Activated T-helper 2 cell treated with anti-CD3 and anti-CD28 coated beads, Interferon-gamma antibody, Interleukin-2, Interleukin-4, amounts not matched to agents 10 μg/mL and 5 μg/mL and 100 μg/mL, durations not matched to agents 14 hours and 24 hours and 36 hours (primary cell): ENCODE data around the gene FADS1. TPM values are rescaled to one million over a fixed set of nuclear protein-coding genes. Genes with fewer than 3 reads are reported as not detected.
A peak's percentile ranks its signal among the peaks of the same experiment; 100 is the strongest.

Experiments
- DNase-seq: peaks from one replicate; pipeline ENCODE4 v3.0.0; 2021; ENCODE audit warnings: low spot score
- H3K27ac Mint-ChIP-seq: one replicate; pipeline ENCODE4 v1.8.0; 2021; ENCODE audit warnings: mixed read lengths
- H3K27me3 Mint-ChIP-seq: one replicate; pipeline ENCODE4 v1.8.0; 2021; ENCODE audit warnings: low read depth, mixed read lengths
- H3K36me3 Mint-ChIP-seq: one replicate; pipeline ENCODE4 v1.8.0; 2021; ENCODE audit warnings: low read depth, mixed read lengths
- H3K4me1 Mint-ChIP-seq: one replicate; pipeline ENCODE4 v1.8.0; 2021; ENCODE audit warnings: low read depth, mixed read lengths
- H3K4me3 Mint-ChIP-seq: one replicate; pipeline ENCODE4 v1.8.0; 2021; ENCODE audit warnings: low read depth, mild to moderate bottlenecking, moderate library complexity, mixed read lengths
- H3K9me3 Mint-ChIP-seq: one replicate; pipeline ENCODE4 v1.8.0; 2021; ENCODE audit warnings: mixed read lengths
- intact Hi-C: fragments of 100-400 bp; cut with micrococcal nuclease; formaldehyde crosslinking; loops from one replicate; pipeline ENCODE4 v1.15.1; 2023
- total RNA-seq: library from RNA; stranded (reverse); gene quantifications from 2 replicates; pipeline ENCODE4 v1.2.3, GENCODE V29; 2022

FADS1 gene
- total RNA-seq, 1 donor from 2014 or later, result 116 TPM

DNA sequence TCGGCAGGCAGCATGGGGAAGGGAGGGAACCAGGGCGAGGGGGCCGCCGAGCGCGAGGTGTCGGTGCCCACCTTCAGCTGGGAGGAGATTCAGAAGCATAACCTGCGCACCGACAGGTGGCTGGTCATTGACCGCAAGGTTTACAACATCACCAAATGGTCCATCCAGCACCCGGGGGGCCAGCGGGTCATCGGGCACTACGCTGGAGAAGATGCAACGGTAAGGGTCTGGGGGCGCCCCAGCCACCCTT is 11.5 kb upstream of the FADS1 start:
- H3K9me3 Mint-ChIP-seq, result no peaks in the 10 kb centered on the region
- H3K4me1 Mint-ChIP-seq, result peaks cover 49% of the 10 kb centered on the region
- peak overlapping the region; percentile 95 for H3K27ac Mint-ChIP-seq
- peaks cover 49% of the 10 kb centered on the region for H3K36me3 Mint-ChIP-seq
- no peak for DNase-seq
- H3K4me3 Mint-ChIP-seq, result peak overlapping the region; percentile 97
- intact Hi-C loops, result loop anchor here (1.0 kb wide), 2 partner anchors 12 to 31 kb away; no protein-coding TSS in a partner anchor
- H3K27me3 Mint-ChIP-seq, result no peaks in the 10 kb centered on the region

DNA sequence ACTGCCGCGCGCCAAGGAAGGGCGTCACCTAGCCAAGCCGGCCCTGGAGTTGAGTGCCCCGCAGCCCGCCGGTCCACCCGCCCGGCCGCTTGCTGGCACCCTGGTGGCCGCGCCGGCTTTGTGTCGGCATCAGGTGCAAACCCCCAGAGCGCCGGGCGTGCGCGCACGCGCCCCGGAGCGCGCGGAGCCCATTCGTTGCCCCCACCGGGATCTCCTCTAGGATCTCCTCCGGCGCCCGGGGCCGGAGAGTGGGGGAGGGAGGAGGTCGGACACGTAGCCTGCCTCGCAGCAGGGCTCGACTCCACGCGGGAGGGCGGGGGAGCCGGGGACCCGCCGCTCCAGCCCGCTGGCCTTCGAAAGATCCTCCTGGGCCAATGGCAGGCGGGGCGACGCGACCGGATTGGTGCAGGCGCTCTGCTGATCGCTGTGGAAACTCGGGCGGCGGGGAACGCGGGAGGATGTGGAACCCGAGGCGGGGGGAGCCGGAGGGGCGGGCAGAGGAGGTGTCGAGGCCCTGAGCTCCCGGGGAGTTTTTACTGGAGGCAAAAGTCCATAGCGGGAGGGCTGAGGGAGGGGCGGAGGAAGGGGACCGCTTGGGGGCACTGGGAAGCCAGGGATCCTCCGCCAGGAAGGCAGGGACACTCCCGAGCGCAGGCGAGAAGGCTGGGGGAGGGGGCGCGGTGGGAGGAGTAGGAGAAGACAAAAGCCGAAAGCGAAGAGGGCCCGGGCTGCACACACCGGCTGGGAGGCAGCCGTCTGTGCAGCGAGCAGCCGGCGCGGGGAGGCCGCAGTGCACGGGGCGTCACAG is 11.0 kb upstream of the FADS1 start, which contains the start of gene FADS2:
Gene FADS2 (plus strand): TSS at position 730 of the 808 bp plus-strand sequence. CDS start 91 bp downstream, outside the sequence.
- H3K27me3 Mint-ChIP-seq, result no peaks in the 10 kb centered on the region
- peaks cover 44% of the 10 kb centered on the region for H3K4me1 Mint-ChIP-seq
- H3K9me3 Mint-ChIP-seq, result no peaks in the 10 kb centered on the region
- H3K4me3 Mint-ChIP-seq, result peak within 1 kb of the TSS; percentile 97
- peak within 1 kb of the TSS; percentile 95 for H3K27ac Mint-ChIP-seq
- peak; percentile 91 for DNase-seq
- H3K36me3 Mint-ChIP-seq, result peaks cover 45% of the 10 kb centered on the region
- intact Hi-C loops, result loop anchor here (1.0 kb wide), 2 partner anchors 11 to 30 kb away; no protein-coding TSS in a partner anchor

DNA sequence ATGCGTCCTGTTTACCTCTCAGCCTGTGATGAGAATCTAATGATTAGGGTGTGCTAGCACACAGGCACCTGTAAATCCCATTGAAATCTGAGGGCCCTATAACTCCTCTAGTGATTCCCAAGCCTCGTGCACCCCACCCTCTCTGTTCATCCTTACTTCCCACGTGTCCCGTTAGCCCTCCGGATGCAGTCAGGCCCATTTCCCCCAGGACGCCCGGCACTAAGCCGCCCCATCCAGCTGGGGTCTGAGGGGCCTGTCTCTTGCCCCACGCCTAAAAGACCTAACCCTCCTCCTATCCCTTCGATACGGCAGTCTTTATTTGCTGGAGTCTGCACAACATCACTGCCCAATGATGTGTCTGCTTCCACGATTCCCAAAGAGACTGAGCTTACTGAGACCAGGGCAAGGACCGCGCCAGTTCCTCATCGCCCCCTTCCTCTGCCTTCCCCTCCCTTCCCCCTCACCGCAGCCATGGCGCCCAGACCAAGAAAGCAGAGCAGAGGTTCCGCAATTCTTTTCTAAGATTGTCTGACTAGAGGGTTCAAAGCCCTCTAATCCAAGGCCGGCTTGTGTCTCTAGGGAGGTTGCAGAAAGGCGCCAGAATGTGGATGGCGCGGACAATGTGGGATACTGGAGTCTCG is 10.2 kb upstream of the FADS1 start:
- intact Hi-C loops, result no loop called here
- Mint-ChIP-seq H3K4me1 (peaks cover 38% of the 10 kb centered on the region), H3K27ac (peak overlapping the region; percentile 95), H3K27me3 (no peaks in the 10 kb centered on the region), H3K4me3 (peak overlapping the region; percentile 97), H3K9me3 (no peaks in the 10 kb centered on the region), H3K36me3 (peaks cover 39% of the 10 kb centered on the region)
- no peak for DNase-seq

DNA sequence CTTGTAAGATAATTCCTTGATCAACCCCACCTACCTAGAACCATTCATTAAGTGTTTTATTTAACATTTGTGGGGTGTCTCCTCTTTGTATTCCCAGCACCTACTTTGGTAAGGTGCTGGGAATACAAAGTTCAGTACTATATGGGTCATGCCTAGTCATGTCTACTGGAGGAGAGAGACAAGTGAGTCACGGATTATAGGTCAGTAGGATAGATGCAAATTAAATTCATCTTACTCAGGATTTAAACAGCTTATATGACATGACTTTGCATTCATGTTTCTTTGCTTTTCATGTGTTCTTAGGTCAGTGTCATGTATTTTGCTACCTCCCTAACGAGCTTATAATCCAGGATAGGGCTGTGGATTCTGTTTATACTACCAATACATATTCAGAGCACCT is 3.4 kb upstream of the FADS1 start:
- DNase-seq, result no peak
- no peak overlapping the region for H3K4me3 Mint-ChIP-seq
- intact Hi-C loops, result no loop called here
- no peaks in the 10 kb centered on the region for H3K9me3 Mint-ChIP-seq
- peaks cover 7% of the 10 kb centered on the region for H3K4me1 Mint-ChIP-seq
- no peaks in the 10 kb centered on the region for H3K27me3 Mint-ChIP-seq
- H3K27ac Mint-ChIP-seq, result no peak overlapping the region
- H3K36me3 Mint-ChIP-seq, result peaks cover 10% of the 10 kb centered on the region

DNA sequence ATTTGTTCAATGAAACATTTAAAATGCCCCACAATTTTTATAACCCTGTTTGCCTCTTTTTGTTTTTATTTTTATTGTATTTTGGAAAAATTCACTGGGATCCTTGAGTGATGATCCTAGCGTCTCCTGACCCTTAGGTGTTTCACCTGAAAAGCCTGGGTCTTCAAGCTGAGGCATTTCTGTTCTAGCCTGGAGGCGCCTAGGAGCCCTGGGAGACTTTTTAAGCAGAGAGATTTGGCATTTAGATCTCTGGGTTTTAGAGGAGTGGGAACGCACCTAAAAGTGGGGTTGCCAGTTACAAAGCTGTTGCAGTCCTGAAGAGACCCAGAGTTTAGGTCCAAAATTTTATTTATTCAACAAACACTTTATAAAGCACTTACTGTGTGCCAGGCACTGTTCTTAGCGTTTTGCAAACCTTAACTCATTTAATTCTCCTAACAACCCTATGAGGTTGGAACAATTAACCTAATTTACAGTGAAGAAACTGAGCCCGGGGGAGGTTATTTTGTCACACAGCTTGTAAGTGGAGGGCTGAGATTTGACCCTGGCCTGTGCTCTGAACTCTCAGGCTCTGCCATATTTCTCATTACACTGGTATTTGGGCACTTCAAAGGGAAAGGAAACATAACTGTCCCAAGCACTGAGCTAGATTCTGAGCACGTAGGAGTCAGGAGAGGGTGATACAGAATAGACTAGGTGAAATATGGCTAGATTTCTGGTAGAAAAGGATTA is 834 bp upstream of the FADS1 start:
- H3K27me3 Mint-ChIP-seq, result no peaks in the 10 kb centered on the region

DNA sequence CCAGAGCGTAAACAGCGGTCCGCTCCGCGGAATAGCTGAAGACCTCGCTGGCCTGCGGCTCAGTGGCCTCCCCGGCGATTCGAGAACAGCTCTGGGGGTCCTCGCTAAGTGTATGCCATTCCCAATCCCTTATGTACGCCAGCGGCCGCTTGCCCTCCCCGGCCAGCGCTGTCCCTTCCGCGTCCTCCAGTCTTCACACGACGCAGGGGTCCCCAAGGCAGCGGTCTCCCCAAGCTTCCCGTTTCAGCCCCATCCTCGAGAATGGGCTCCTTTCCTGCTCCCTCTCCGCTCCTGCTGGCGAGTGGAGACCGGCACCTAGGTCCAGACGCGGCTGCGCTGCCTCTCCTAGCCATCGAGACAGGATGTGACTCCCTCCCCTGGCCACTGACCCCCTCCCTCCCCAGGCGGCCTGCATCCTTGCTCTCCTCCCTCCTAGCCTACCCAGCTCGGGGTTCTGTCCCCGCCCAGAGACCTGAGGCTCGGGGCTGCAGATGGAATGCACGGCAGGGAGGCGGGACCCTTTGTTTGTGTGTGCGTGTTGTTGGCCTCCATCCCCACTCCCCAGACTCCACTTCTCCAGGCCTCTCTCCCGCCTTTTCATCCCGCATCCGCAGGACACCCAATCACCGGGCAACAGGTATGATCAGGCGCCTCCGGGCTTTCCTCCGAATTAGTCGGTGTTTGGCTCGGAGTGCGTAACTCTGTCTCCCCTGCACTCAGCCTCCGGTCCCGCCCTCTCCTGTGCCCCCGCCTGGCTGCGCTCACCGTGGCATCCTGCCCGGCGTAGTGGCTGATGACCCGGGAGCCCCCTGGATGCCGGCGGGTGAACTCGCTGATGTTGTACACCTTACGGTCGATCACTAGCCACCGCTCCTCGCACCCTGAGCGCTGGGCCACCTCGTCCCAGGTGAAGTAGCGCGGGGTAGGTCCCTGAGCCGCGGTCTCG is 740 bp downstream of the FADS1 start:
- H3K27me3 Mint-ChIP-seq, result no peaks in the 10 kb centered on the region
- peaks cover 22% of the 10 kb centered on the region for H3K4me1 Mint-ChIP-seq
- H3K9me3 Mint-ChIP-seq, result no peaks in the 10 kb centered on the region
- H3K36me3 Mint-ChIP-seq, result peaks cover 46% of the 10 kb centered on the region
- peak overlapping the region; percentile 96 for H3K27ac Mint-ChIP-seq
- intact Hi-C loops, result loop anchor here (1.0 to 2.0 kb wide), 5 partner anchors 12 to 829 kb away; partner anchors contain the start of genes FADS2, FEN1 and TMEM258
- H3K4me3 Mint-ChIP-seq, result peak overlapping the region; percentile 99
- DNase-seq, result peak; percentile 62

More for the DNA sequence above, 834 bp upstream of the FADS1 start:
- Mint-ChIP-seq H3K4me3 (peak overlapping the region; percentile 99), H3K4me1 (peaks cover 19% of the 10 kb centered on the region), H3K27ac (peak overlapping the region; percentile 12), H3K36me3 (peaks cover 32% of the 10 kb centered on the region), H3K9me3 (no peaks in the 10 kb centered on the region)
- no peak for DNase-seq
- intact Hi-C loops, result loop anchor here (2.0 kb wide), 1 partner anchor 831 kb away; no protein-coding TSS in a partner anchor

DNA sequence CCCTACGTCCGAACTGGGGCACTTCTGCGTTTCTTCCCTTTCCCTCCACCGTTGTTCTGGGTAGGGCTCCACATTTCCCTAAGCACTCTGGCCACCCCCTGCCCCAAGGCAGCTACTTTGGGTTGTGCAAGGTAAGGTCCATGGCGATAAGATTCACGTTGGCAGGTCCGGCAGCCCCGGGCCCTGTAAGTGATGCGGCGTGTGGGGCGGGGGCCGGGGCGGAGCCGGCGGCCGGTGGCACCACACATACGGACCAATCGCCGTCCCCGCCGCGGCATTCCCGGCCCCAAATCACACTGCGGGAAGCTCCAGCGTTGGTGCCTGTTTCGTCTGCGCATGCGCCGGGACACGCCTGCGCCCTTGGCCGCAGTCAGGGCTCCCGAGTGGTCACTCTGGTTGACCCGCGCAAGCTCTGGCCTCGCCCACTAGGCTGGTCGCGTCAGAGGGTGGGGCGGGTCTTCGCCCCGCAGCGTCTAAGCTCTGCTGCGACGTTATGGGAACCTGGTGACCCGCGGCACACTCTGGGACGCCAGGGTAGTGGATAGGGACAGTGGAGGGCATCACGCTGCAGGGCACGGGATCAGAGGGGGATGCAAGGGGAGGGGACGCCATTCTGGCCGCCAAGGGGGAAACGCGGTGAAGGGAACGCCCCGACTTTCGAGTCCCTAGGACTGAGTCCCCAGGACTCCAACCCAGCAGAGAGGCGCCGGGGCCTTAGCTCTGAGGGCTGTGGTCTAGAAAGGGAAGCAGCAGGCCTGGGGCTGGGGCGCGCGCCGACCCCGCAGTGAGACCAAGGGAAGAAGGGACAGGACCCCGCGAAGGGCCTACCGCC is 1.6 kb downstream of the FADS1 start:
- H3K4me3 Mint-ChIP-seq, result peak overlapping the region; percentile 99
- peaks cover 22% of the 10 kb centered on the region for H3K4me1 Mint-ChIP-seq
- no peaks in the 10 kb centered on the region for H3K9me3 Mint-ChIP-seq
- intact Hi-C loops, result loop anchor here (1.0 kb wide), 2 partner anchors 19 to 23 kb away; partner anchors contain the start of genes FEN1 and TMEM258
- H3K36me3 Mint-ChIP-seq, result peaks cover 55% of the 10 kb centered on the region
- H3K27me3 Mint-ChIP-seq, result no peaks in the 10 kb centered on the region
- peak; percentile 78 for DNase-seq
- peak overlapping the region; percentile 97 for H3K27ac Mint-ChIP-seq

DNA sequence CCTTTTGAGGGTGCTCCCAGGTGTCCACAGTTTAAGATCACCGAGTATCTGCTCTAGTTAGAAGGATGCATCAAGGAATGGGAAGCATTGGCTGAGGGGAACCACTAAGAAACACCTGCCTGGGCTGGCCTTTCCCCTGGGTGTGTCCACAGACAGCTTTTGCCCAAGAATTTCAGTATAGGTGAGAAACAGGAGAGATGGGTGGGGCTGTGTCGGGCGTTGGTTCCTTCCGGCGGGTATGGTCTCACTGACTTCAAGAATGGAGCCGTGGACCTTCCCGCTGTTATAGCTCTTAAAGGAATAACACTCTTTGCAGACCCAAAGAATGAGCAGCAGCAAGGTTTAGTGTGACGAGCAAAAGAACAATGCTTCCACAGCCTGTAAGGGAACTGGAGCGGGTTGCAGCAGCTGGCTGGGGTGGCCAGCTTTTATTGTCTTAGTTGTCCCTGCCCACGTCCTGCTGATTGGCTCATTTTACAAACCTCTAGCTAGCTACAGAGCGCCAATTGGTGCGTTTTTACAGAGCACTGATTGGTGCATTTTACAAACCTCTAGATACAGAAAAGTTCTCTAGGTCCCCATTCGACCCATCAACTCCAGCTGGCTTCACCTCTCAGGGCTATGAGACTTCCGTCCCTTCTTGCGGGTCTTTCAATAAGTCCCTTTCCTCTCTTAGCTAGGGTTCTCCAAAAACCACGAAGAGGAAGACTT is 2.4 kb downstream of the FADS1 start:
- intact Hi-C loops, result no loop called here
- peak overlapping the region; percentile 99 for H3K4me3 Mint-ChIP-seq
- H3K27ac Mint-ChIP-seq, result peak overlapping the region; percentile 97
- H3K36me3 Mint-ChIP-seq, result peaks cover 62% of the 10 kb centered on the region
- H3K27me3 Mint-ChIP-seq, result no peaks in the 10 kb centered on the region
- peaks cover 23% of the 10 kb centered on the region for H3K4me1 Mint-ChIP-seq
- H3K9me3 Mint-ChIP-seq, result no peaks in the 10 kb centered on the region
- DNase-seq, result peak; percentile 39

DNA sequence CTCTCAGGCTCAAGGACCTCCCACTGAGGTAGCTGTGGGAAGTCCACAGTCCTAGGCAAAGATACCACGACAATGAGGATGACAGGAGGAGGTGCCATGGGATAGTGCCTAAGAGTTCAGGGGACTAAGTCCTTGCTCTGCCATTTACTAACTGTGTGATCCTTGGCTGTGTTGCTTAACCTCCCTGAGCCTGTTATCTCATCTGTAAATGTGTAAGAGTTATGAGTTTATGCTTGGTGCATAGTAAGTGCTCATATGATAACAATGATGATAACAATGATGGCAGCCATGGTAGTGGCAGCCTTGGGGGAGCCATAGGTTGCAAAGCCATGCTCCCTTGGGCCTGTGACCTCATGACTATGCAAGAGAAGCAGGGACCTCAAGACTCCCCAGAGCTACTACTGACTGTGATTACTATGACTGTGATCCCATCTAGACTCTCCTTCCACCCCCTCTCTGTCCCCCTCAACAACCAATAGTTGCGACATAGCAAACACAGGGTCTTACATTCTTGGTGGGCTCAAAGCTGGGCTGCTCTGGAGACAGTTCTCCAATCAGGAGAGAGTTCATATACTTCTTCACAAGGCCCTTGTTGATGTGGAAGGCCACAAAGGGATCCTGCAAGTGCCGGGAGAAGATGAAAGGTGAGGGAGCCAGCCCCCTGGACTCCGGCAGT is 3.9 kb downstream of the FADS1 start:
- Mint-ChIP-seq H3K27ac (no peak overlapping the region), H3K9me3 (no peaks in the 10 kb centered on the region), H3K4me3 (no peak overlapping the region), H3K4me1 (peaks cover 22% of the 10 kb centered on the region), H3K27me3 (no peaks in the 10 kb centered on the region), H3K36me3 (peaks cover 75% of the 10 kb centered on the region)
- DNase-seq, result no peak
- intact Hi-C loops, result no loop called here

DNA sequence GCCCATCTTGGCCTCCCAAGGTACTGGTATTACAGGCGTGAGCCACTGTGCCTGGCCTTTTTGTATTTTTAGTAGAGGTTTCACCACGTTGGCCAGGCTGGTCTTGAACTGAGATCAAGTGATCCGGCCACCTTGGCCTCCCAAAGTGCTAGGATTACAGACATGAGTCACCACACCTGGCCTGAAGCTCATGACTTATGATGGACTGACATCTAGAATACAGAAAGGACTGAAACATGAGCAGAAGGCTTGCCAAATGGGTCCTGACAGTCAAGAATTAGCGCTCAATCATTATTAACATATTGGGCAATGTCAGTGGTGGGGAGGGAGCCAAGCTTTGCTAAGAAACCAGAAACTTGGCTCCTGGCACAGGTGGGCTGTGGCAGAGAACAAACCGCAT is 5.0 kb downstream of the FADS1 start:
- H3K36me3 Mint-ChIP-seq, result peaks cover 85% of the 10 kb centered on the region
- intact Hi-C loops, result no loop called here
- H3K4me1 Mint-ChIP-seq, result peaks cover 17% of the 10 kb centered on the region
- H3K4me3 Mint-ChIP-seq, result no peak overlapping the region
- no peaks in the 10 kb centered on the region for H3K9me3 Mint-ChIP-seq
- H3K27me3 Mint-ChIP-seq, result no peaks in the 10 kb centered on the region
- DNase-seq, result no peak
- no peak overlapping the region for H3K27ac Mint-ChIP-seq
